ENCODE data around the gene CD99.

Gene CD99

DNA sequence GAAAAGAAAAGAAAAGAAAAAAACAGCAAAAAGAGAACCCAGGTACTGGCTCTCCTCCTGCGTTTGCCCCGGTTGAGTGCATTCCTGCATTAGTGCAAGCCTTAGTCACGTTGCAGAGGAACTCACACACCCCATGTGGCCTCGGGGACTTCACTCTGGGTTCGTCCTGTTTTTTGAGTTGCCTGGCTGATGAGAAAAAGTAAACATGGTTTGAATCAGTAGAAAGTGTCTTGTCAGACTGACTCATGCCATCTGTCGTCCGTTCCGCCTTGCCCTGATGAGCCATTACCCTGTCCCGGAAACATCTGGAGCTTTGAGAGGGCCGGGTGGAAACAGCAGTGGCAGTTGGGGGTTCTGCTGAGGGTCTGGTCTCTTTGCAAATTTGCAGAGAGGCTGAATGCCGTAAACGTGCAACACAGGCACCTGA lies 16.3 kb downstream of the CD99 start:
- Histone ChIP-seq H3K36me3 (peaks cover 35% of the 10 kb centered on the region), H3K4me1 (peaks cover 97% of the 10 kb centered on the region), H3K4me2 (peak overlapping the region; percentile 99), H3K9me3 (no peaks in the 10 kb centered on the region), H3K27me3 (no peaks in the 10 kb centered on the region), H3K4me3 (peak overlapping the region; percentile 44), H3K27ac (peak overlapping the region; percentile 93), H4K20me1 (peaks cover 41% of the 10 kb centered on the region), H3K9ac (peak overlapping the region; percentile 65)
- no peak for TF ChIP-seq Cebpa-rat (IDR thresholded peaks at IDR 0.05)

DNA sequence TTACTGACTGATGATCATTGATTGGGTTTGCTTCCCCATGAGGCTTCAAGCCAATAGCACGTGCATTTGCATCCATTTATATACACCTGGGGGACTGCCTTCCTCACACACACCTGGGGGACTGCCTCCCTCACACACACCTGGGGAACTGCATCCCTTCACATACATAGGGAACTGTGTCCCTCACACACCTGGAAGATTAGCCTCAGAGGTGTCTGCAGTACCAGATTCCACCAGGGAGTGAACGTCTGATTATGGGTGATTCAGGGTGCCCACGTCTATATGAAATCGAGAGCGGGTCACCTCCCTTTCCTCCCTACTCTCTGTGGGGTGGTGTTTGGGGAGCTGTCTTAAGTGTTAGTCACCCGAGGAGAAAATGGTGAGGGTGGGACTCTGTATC lies 16.9 kb downstream of the CD99 start:
- Histone ChIP-seq H3K4me2 (peak overlapping the region; percentile 99), H3K9ac (peak overlapping the region; percentile 59), H3K27me3 (no peaks in the 10 kb centered on the region), H3K4me3 (peak overlapping the region; percentile 44), H3K9me3 (no peaks in the 10 kb centered on the region), H3K36me3 (peaks cover 42% of the 10 kb centered on the region), H3K27ac (peak overlapping the region; percentile 93), H3K4me1 (peaks cover 97% of the 10 kb centered on the region), H4K20me1 (peaks cover 34% of the 10 kb centered on the region)
- TF ChIP-seq Cebpa-rat (IDR thresholded peaks at IDR 0.05), result no peak

GRCh38 chrX:2708592-2709188 lies 17.6 kb downstream of the CD99 start:
- Histone ChIP-seq H3K27me3 (no peaks in the 10 kb centered on the region), H3K4me2 (peak overlapping the region; percentile 99), H3K9ac (peak overlapping the region; percentile 59), H3K36me3 (peaks cover 45% of the 10 kb centered on the region), H4K20me1 (peaks cover 28% of the 10 kb centered on the region), H3K27ac (peak overlapping the region; percentile 93), H3K9me3 (no peaks in the 10 kb centered on the region), H3K4me1 (peaks cover 97% of the 10 kb centered on the region), H3K4me3 (peak overlapping the region; percentile 44)
- no peak for TF ChIP-seq Cebpa-rat (IDR thresholded peaks at IDR 0.05)

DNA sequence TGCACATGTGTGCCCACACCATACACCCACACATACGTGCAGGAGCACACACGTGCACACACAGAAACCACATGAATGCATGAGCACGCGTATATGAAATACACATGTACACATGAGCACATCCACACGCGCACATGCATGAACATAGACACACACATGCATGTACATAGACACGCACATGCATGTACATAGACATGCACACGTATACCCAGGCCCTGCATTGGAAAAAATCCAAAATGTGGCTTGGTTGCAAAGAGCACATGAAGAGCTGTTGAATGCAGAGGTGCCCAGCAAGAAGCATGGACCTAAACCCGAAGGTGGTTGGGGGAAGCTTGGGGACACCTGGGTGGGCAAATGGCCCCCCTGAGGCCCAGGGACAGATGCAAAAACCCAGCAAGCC lies 18.5 kb downstream of the CD99 start:
- no peak for TF ChIP-seq Cebpa-rat (IDR thresholded peaks at IDR 0.05)
- Histone ChIP-seq H3K27me3 (no peaks in the 10 kb centered on the region), H3K27ac (peak overlapping the region; percentile 79), H4K20me1 (peaks cover 20% of the 10 kb centered on the region; the same call in 1 of the 2 replicates), H3K4me2 (peak overlapping the region; percentile 99), H3K4me1 (peaks cover 97% of the 10 kb centered on the region), H3K9me3 (no peaks in the 10 kb centered on the region), H3K9ac (peak overlapping the region; percentile 69), H3K4me3 (peak overlapping the region; percentile 36), H3K36me3 (peaks cover 37% of the 10 kb centered on the region)

DNA sequence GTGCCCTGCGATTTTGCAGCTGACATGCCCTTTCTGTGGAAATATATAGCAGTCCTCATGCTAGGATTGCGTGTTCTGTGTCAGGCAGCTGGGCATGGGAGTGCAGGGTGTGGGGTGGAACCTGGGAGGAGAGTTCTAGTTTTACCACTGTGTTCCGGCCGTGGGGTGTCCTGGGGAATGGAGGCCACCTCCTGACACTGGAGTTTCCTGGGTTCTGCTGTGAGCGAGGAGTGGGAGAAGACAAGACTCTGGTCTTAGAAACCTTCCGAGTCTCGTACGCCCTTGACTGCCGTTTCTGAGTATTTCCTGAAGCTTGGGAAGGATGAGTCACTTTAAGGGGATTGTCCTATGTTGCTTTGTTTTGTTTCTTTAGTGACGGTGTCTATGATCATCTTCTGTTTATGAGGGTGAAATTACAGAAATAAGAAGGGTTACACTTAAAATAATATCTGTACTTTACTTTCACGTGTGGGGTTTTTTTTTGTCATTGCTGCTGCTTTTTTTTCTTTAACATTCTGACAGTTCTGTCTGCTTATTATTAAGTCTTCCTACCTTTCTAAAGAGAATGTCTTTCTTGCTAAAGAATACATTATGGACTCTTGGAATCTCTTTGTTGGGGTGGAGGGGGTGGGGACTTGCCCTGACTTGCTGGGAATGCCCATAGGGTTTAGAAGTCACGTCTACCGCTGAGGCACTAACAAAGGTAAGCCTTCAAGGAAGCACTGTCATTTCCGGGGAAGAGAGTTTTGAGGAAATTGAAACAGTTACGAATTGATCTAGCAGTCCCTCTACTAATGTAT lies 19.1 kb downstream of the CD99 start:
- peak overlapping the region; percentile 99 for H3K4me2 ChIP-seq
- no peaks in the 10 kb centered on the region for H3K27me3 ChIP-seq
- H3K4me1 ChIP-seq, result peaks cover 97% of the 10 kb centered on the region
- no peak for TF ChIP-seq Cebpa-rat (IDR thresholded peaks at IDR 0.05)
- H3K36me3 ChIP-seq, result peaks cover 39% of the 10 kb centered on the region
- H3K27ac ChIP-seq, result peak overlapping the region; percentile 79
- H3K9ac ChIP-seq, result peak overlapping the region; percentile 69
- peaks cover 14% of the 10 kb centered on the region; the same call in 1 of the 2 replicates for H4K20me1 ChIP-seq
- H3K4me3 ChIP-seq, result peak overlapping the region; percentile 36
- H3K9me3 ChIP-seq, result no peaks in the 10 kb centered on the region

- H3K4me2 ChIP-seq, result peak overlapping the region; percentile 96
- peaks cover 44% of the 10 kb centered on the region for H3K36me3 ChIP-seq
- no peak overlapping the region for H3K4me3 ChIP-seq
- H3K27ac ChIP-seq, result peak overlapping the region; percentile 83
- H4K20me1 ChIP-seq, result 0 out of 2 replicates have a peak, but pooled peaks cover 11% of the 10 kb centered on the region
- no peak overlapping the region for H3K9ac ChIP-seq
- H3K9me3 ChIP-seq, result no peaks in the 10 kb centered on the region
- no peaks in the 10 kb centered on the region for H3K27me3 ChIP-seq
- TF ChIP-seq Cebpa-rat (IDR thresholded peaks at IDR 0.05), result no peak
- peaks cover 97% of the 10 kb centered on the region for H3K4me1 ChIP-seq
Measured at GRCh38 chrX:2711441-2711840, 20.3 kb downstream of the CD99 start.

DNA sequence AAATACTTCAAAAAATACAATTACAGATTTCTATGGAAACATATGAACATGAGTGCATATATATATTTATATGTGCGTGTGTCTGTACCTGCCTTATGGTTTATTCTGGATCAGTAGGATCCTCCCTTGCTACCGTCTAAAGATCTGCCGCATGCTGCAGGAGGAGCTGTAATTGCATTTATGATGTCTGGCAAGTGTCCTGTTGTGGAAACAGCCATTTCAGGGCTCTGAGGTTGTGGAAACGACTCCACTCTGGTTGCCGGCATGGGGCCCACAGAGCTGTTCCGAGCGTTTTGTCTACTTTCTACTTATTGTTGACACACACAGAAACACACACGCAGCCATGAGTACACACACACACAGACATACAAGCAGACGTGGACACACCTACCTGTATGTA lies 21.3 kb downstream of the CD99 start:
- no peak overlapping the region for H3K9ac ChIP-seq
- 0 out of 2 replicates have a peak overlapping the region, but pooled peaks have one; percentile 54 for H3K4me3 ChIP-seq
- no peaks in the 10 kb centered on the region for H3K27me3 ChIP-seq
- peak overlapping the region; percentile 96 for H3K4me2 ChIP-seq
- peak overlapping the region; percentile 83 for H3K27ac ChIP-seq
- H3K36me3 ChIP-seq, result peaks cover 44% of the 10 kb centered on the region
- 0 out of 2 replicates have a peak, but pooled peaks cover 11% of the 10 kb centered on the region for H4K20me1 ChIP-seq
- H3K4me1 ChIP-seq, result peaks cover 99% of the 10 kb centered on the region
- TF ChIP-seq Cebpa-rat (IDR thresholded peaks at IDR 0.05), result no peak
- H3K9me3 ChIP-seq, result no peaks in the 10 kb centered on the region

- H3K4me2 ChIP-seq, result peak overlapping the region; percentile 96
- TF ChIP-seq Cebpa-rat (IDR thresholded peaks at IDR 0.05), result no peak
- peaks cover 52% of the 10 kb centered on the region for H3K36me3 ChIP-seq
- H3K27me3 ChIP-seq, result no peaks in the 10 kb centered on the region
- 0 out of 2 replicates have a peak overlapping the region, but pooled peaks have one; percentile 42 for H3K9ac ChIP-seq
- H3K4me1 ChIP-seq, result peaks cover 100% of the 10 kb centered on the region
- peak overlapping the region; percentile 83 for H3K27ac ChIP-seq
- H4K20me1 ChIP-seq, result 0 out of 2 replicates have a peak, but pooled peaks cover 11% of the 10 kb centered on the region
- H3K9me3 ChIP-seq, result no peaks in the 10 kb centered on the region
- H3K4me3 ChIP-seq, result peak overlapping the region; percentile 54
Measured at GRCh38 chrX:2712890-2713840, 22.1 kb downstream of the CD99 start.

DNA sequence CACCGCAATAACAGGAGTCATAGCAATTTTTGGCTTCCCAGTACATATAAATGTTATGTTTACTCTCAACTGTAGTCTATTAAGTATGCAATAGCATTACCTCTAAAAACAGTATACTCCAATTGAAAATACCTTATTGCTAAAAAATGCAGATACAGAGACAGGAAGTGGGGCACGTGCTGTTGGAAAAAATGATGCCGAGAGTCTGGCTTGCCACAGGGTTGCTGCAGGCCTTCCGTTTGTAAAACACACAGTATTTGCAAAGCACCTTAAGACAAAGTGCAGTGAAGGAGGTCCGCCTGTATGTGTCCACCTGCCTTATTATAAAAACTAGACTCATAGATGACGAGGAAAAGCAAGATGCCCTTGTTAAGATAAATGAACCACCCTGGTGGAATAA lies 23.5 kb downstream of the CD99 start:
- Histone ChIP-seq H3K4me3 (peak overlapping the region; percentile 42), H3K4me1 (peaks cover 100% of the 10 kb centered on the region), H3K27me3 (no peaks in the 10 kb centered on the region), H3K27ac (peak overlapping the region; percentile 83), H3K9ac (peak overlapping the region; percentile 57), H3K36me3 (peaks cover 58% of the 10 kb centered on the region), H3K9me3 (0 out of 2 replicates have a peak, but pooled peaks cover 6% of the 10 kb centered on the region), H4K20me1 (0 out of 2 replicates have a peak, but pooled peaks cover 4% of the 10 kb centered on the region), H3K4me2 (peak overlapping the region; percentile 96)
- TF ChIP-seq Cebpa-rat (IDR thresholded peaks at IDR 0.05), result no peak
